HCT116 (cell line): ENCODE results near the gene NT5C1B. TPM values are rescaled to one million over a fixed set of nuclear protein-coding genes. Genes with fewer than 3 reads are reported as not detected.

Experiments
- ATAC-seq: fragments of 200-7000 bp; cut with Tn5 transposase; 2 replicates; pipeline ENCODE4 v1.9.1; 2020; ENCODE audit warnings: mild to moderate bottlenecking, moderate library complexity
- BruUV-seq: library from RNA; stranded (reverse); fragments of 400-500 nt; replicated peaks from 2 replicates; lab custom pipeline; 2021; lab: Mats Ljungman, UMichigan
- CTCF ChIA-PET: fragments of 300-600 bp; sonication (Branson Sonifier 250); formaldehyde crosslinking; loops from one replicate; lab custom pipeline; 2021; ENCODE audit warnings: antibody characterized with exemption; lab: Charles Lee
- POLR2A ChIA-PET: fragments of 300-600, 350-600 bp; sonication (Branson Sonifier 250); formaldehyde crosslinking; loops from one replicate; lab custom pipeline; 2021; ENCODE audit warnings: antibody characterized with exemption; lab: Charles Lee
- RAD21 ChIA-PET, 2 experiments: fragments of 300-600 bp; sonication (Branson Sonifier 250); formaldehyde crosslinking; loops; one replicate each; lab custom pipeline; 2023; ENCODE audit warnings: low total read pairs in 2 of 2; ENCODE audit not compliant: uncharacterized antibody in 2 of 2, unreplicated experiment in 2 of 2, low non-redundant PET in 1 of 2; lab: Charles Lee
- DNase-seq: peaks from one replicate; pipeline ENCODE4 v3.0.0-alpha.2; 2010; ENCODE audit warnings: low read depth, low spot score
- H2AFZ ChIP-seq: fragments of 200-600 bp; shearing (Covaris generic), sonication (generic); 2 replicates; pipeline ENCODE4 v1.6.1; 2017; ENCODE audit warnings: low read depth, mixed run types, mixed read lengths, antibody characterized with exemption, low read length; ENCODE audit not compliant: poor library complexity, severe bottlenecking
- H3K27ac ChIP-seq: 2 replicates; pipeline ENCODE4 v1.5.1; 2012; ENCODE audit warnings: low read depth, low read length
- H3K27me3 ChIP-seq: fragments of 200-600 bp; sonication (generic); 2 replicates; pipeline ENCODE4 v1.6.1; 2016; ENCODE audit warnings: mixed run types, low read length, mixed read lengths; ENCODE audit not compliant: insufficient read depth
- H3K36me3 ChIP-seq, 2 experiments: fragments of 200-500 bp in 1 of 2; fragments of 200-600 bp in 1 of 2; sonication (Bioruptor generic) in 1 of 2; sonication (generic) in 1 of 2; 2 replicates each; pipeline versions ENCODE4 v1.5.1 to v1.6.1; 2014 to 2016; ENCODE audit warnings: low read length in 2 of 2, inconsistent platforms in 1 of 2, mixed read lengths in 1 of 2, mixed run types in 1 of 2; ENCODE audit not compliant: insufficient read depth in 2 of 2, control insufficient read depth in 1 of 2
- H3K4me1 ChIP-seq, 2 experiments: fragments of 200-600 bp in 1 of 2; sonication (generic) in 1 of 2; 2 replicates each; pipeline versions ENCODE4 v1.5.1 to v1.6.1; 2012 to 2017; ENCODE audit warnings: low read length in 2 of 2, inconsistent platforms in 1 of 2, mild to moderate bottlenecking in 1 of 2, mixed read lengths in 1 of 2, mixed run types in 1 of 2, moderate library complexity in 1 of 2; ENCODE audit not compliant: insufficient read depth in 2 of 2, control insufficient read depth in 1 of 2
- H3K4me2 ChIP-seq: fragments of 200-600 bp; sonication (generic); 2 replicates; pipeline ENCODE4 v1.6.1; 2017; ENCODE audit warnings: mixed run types, low read length, mixed read lengths
- H3K4me3 ChIP-seq, 2 experiments: fragments of 200-600 bp in 1 of 2; sonication (generic) in 1 of 2; replicated peaks in 1 of 2; 2 replicates each; pipeline ENCODE4 v1.5.1; 2011 to 2016; ENCODE audit warnings: low read length in 2 of 2, control low read depth in 1 of 2, low read depth in 1 of 2, mild to moderate bottlenecking in 1 of 2, mixed read lengths in 1 of 2, mixed run types in 1 of 2
- H3K79me2 ChIP-seq: fragments of 200-600 bp; sonication (generic); 2 replicates; pipeline ENCODE4 v1.6.1; 2017; ENCODE audit warnings: mild to moderate bottlenecking, mixed run types, low read length, moderate library complexity, mixed read lengths; ENCODE audit not compliant: insufficient read depth
- H3K9ac ChIP-seq: fragments of 200-600 bp; sonication (generic); 2 replicates; pipeline ENCODE4 v1.6.1; 2016; ENCODE audit warnings: low read length, mixed read lengths
- H3K9me2 ChIP-seq: fragments of 200-600 bp; sonication (generic), shearing (Covaris generic); 2 replicates; pipeline ENCODE4 v1.6.1; 2017; ENCODE audit warnings: mixed run types, mild to moderate bottlenecking, moderate library complexity; ENCODE audit not compliant: insufficient read depth
- H3K9me3 ChIP-seq, 2 experiments: fragments of 200-500 bp in 1 of 2; fragments of 200-600 bp in 1 of 2; sonication (Bioruptor generic) in 1 of 2; sonication (generic) in 1 of 2; 2 replicates each; pipeline ENCODE4 v1.6.1; 2014 to 2017; ENCODE audit warnings: low read length in 2 of 2, mixed read lengths in 2 of 2, inconsistent platforms in 1 of 2, low read depth in 1 of 2, mild to moderate bottlenecking in 1 of 2, mixed run types in 1 of 2, moderate library complexity in 1 of 2; ENCODE audit not compliant: control insufficient read depth in 1 of 2, insufficient read depth in 1 of 2
- H4K20me1 ChIP-seq: fragments of 200-600 bp; sonication (generic), shearing (Covaris generic); 2 replicates; pipeline ENCODE4 v1.6.1; 2017; ENCODE audit warnings: mixed run types, mild to moderate bottlenecking, moderate library complexity; ENCODE audit not compliant: insufficient read depth
- CEBPB ChIP-seq: IDR thresholded peaks from 2 replicates; pipeline ENCODE4 v1.6.1; 2012; ENCODE audit warnings: low read depth
- CTCF ChIP-seq, 3 experiments: fragments of 200-600 bp in 1 of 3; sonication (generic) in 1 of 3; IDR thresholded peaks in 2 of 3; conservative IDR thresholded peaks in 1 of 3; 2 replicates each; pipeline ENCODE4 v1.5.1; 2012 to 2017; ENCODE audit warnings: low read depth in 2 of 3, low read length in 2 of 3, antibody characterized with exemption in 1 of 3, borderline replicate concordance in 1 of 3, control low read depth in 1 of 3, mild to moderate bottlenecking in 1 of 3, mixed read lengths in 1 of 3, mixed run types in 1 of 3, moderate library complexity in 1 of 3; ENCODE audit not compliant: insufficient read depth in 1 of 3
- EZH2 ChIP-seq: fragments of 200-600 bp; sonication (generic); IDR thresholded peaks from 2 replicates; pipeline ENCODE4 v1.6.1; 2017; ENCODE audit warnings: antibody characterized with exemption, mixed run types
- FOSL1 ChIP-seq: IDR thresholded peaks from 2 replicates; pipeline ENCODE4 v1.6.1; 2012; ENCODE audit warnings: low read depth
- JUND ChIP-seq: IDR thresholded peaks from 2 replicates; pipeline ENCODE4 v1.6.1; 2012
- MAX ChIP-seq: IDR thresholded peaks from 2 replicates; pipeline ENCODE4 v1.6.1; 2012
- POLR2A ChIP-seq: IDR thresholded peaks from 2 replicates; pipeline ENCODE4 v1.7.0; 2011; ENCODE audit warnings: borderline replicate concordance; ENCODE audit not compliant: insufficient read depth, insufficient read length; ENCODE audit errors: extremely low read depth
- POLR2AphosphoS5 ChIP-seq: IDR thresholded peaks from 2 replicates; pipeline ENCODE4 v1.6.1; 2011; ENCODE audit warnings: mild to moderate bottlenecking, low read depth, low read length, moderate library complexity
- RAD21 ChIP-seq: IDR thresholded peaks from 2 replicates; pipeline ENCODE4 v1.6.1; 2012; ENCODE audit warnings: low read depth, mild to moderate bottlenecking
- SIN3A ChIP-seq: IDR thresholded peaks from 2 replicates; pipeline ENCODE4 v1.6.1; 2012; ENCODE audit warnings: low read depth
- SRF ChIP-seq: IDR thresholded peaks from 2 replicates; pipeline ENCODE4 v1.6.1; 2012; ENCODE audit warnings: low read depth
- YY1 ChIP-seq: IDR thresholded peaks from 2 replicates; pipeline ENCODE4 v1.6.1; 2011; ENCODE audit warnings: low read length, low read depth, moderate library complexity, mild to moderate bottlenecking; ENCODE audit not compliant: insufficient replicate concordance; ENCODE audit errors: extremely low read depth
- ZBTB33 ChIP-seq: IDR thresholded peaks from 2 replicates; pipeline ENCODE4 v1.6.1; 2011; ENCODE audit warnings: mild to moderate bottlenecking, low read length, moderate library complexity; ENCODE audit not compliant: insufficient replicate concordance; ENCODE audit errors: extremely low read depth
- ZFX ChIP-seq: fragments of 450-650 bp; IDR thresholded peaks from 2 replicates; pipeline ENCODE4 v1.6.1; 2017
- ZNF274 ChIP-seq: fragments of 200-500 bp; sonication (Bioruptor generic); IDR thresholded peaks from 2 replicates; pipeline ENCODE4 v1.6.1; 2014; ENCODE audit warnings: mild to moderate bottlenecking, low read depth, low read length, inconsistent platforms
- intact Hi-C: fragments of 100-400 bp; cut with micrococcal nuclease; formaldehyde crosslinking; loops from 2 replicates; pipeline ENCODE4 v1.10.0; 2022
- total RNA-seq: library from RNA; stranded (reverse); gene quantifications from one replicate; pipeline ENCODE4 v1.2.1, GENCODE V29; 2021; ENCODE audit not compliant: unreplicated experiment

NT5C1B gene
- total RNA-seq, 1 experiment from 2014 or later, result not detected

- no peaks in the 10 kb centered on the region for H3K79me2 ChIP-seq
- no peak overlapping the region for H3K27ac ChIP-seq
- no peak for DNase-seq
- no peaks in the 10 kb centered on the region for H3K9me2 ChIP-seq
- intact Hi-C loops, result no loop called here
- no peak overlapping the region for H2AFZ ChIP-seq
- no peaks in the 10 kb centered on the region for H3K9me3 ChIP-seq
- POLR2A ChIA-PET, result no interaction called here
- BruUV-seq, result no TSS peak
- H3K4me3 ChIP-seq, result no peak overlapping the region
- H4K20me1 ChIP-seq, result no peaks in the 10 kb centered on the region
- no peaks in the 10 kb centered on the region for H3K27me3 ChIP-seq
- no peaks in the 10 kb centered on the region for H3K36me3 ChIP-seq
- no peak for TF ChIP-seq ZBTB33
- ATAC-seq, result no peak
- no peak overlapping the region for H3K9ac ChIP-seq
- no peak overlapping the region for H3K4me2 ChIP-seq
- CTCF ChIA-PET, result no interaction called here
- H3K4me1 ChIP-seq, result no peaks in the 10 kb centered on the region
- RAD21 ChIA-PET, result no interaction called here
Measured at GRCh38 chr2:18566145-18566769, 23.1 kb downstream of the NT5C1B start.

GRCh38 chr2:18560797-18561085 is 28.6 kb downstream of the NT5C1B start:
- ChIA-PET RAD21 (no interaction called here), CTCF (interaction anchor here (1.8 kb wide), 1 partner anchor 40 kb away, joined by 7 read pairs; no protein-coding TSS in a partner anchor), POLR2A (no interaction called here)
- H3K9me3 ChIP-seq, result no peaks in the 10 kb centered on the region
- no peak for TF ChIP-seq FOSL1
- TF ChIP-seq ZNF274, result no peak
- no peak for TF ChIP-seq YY1
- no peak for TF ChIP-seq SRF
- no peak for TF ChIP-seq JUND
- no peak for TF ChIP-seq ZFX
- no peak for TF ChIP-seq EZH2
- no peak for TF ChIP-seq MAX
- no peak; the same call in 1 of the 2 replicates for TF ChIP-seq SIN3A
- TF ChIP-seq POLR2AphosphoS5, result peak; percentile 89
- TF ChIP-seq CTCF (IDR thresholded peaks at IDR 0.05 in 2 of 3, conservative IDR thresholded peaks at IDR 0.05 in 1 of 3; ENCODE audit: borderline replicate concordance in 1 of 3, insufficient read depth in 1 of 3, low read depth in 2 of 3, low read length in 2 of 3), result no peak
- no peak for TF ChIP-seq CEBPB
- TF ChIP-seq POLR2A, result peak; percentile 18
- no peak for TF ChIP-seq RAD21
- H3K36me3 ChIP-seq, result no peaks in the 10 kb centered on the region
- peak overlapping the region; percentile 76 for H3K9ac ChIP-seq
- H3K27me3 ChIP-seq, result no peaks in the 10 kb centered on the region
- no peak for DNase-seq
- peak; percentile 1; the same call in 1 of the 2 replicates for ATAC-seq
- BruUV-seq, result no TSS peak
- H3K4me1 ChIP-seq, result peaks cover 0 to 11% of the 10 kb centered on the region in 2 experiments; a peak in 3 of 4 replicates
- peak overlapping the region; percentile 61 to 77 for H3K4me3 ChIP-seq
- no peaks in the 10 kb centered on the region for H3K9me2 ChIP-seq
- peaks cover 21% of the 10 kb centered on the region for H3K79me2 ChIP-seq
- intact Hi-C loops, result no loop called here
- H4K20me1 ChIP-seq, result no peaks in the 10 kb centered on the region
- H2AFZ ChIP-seq, result peak overlapping the region; percentile 70
- H3K27ac ChIP-seq, result peak overlapping the region; percentile 74; the same call in 1 of the 2 replicates
- H3K4me2 ChIP-seq, result peak overlapping the region; percentile 82
